HepG2 (cell line): Measurements from ENCODE around the gene FXYD6. TPM values are rescaled to one million over a fixed set of nuclear protein-coding genes. Genes with fewer than 3 reads are reported as not detected.

ENCODE experiments used
- ATAC-seq: fragments of 200-7000 bp; cut with Tn5 transposase; 3 replicates; pipeline ENCODE4 v1.9.1; 2020; ENCODE audit warnings: mild to moderate bottlenecking, moderate library complexity
- BruUV-seq: library from RNA; stranded (reverse); fragments of 400-500 nt; replicated peaks from 2 replicates; lab custom pipeline; 2021; lab: Mats Ljungman, UMichigan
- CTCF ChIA-PET: fragments of 300-600 bp; formaldehyde crosslinking; extraction: SDS; loops from one replicate; lab custom pipeline; 2021; ENCODE audit warnings: low total read pairs, inconsistent platforms, low intra/inter-chr PET ratio; lab: Yijun Ruan, JAX
- POLR2A ChIA-PET: fragments of 350-600 bp; sonication (Branson Sonifier 250); formaldehyde crosslinking; loops from one replicate; lab custom pipeline; 2020; ENCODE audit warnings: antibody characterized with exemption, inconsistent platforms; lab: Yijun Ruan, JAX
- DNase-seq: peaks from one replicate; pipeline ENCODE4 v3.0.0-alpha.2; 2015; ENCODE audit warnings: low spot score
- FAIRE-seq: peaks from 3 replicates; lab custom pipeline; 2011; peaks lifted over from hg19 to GRCh38; lab: Jason Lieb, UNC
- H2AFZ ChIP-seq: one replicate; pipeline ENCODE4 v1.6.1; 2011; ENCODE audit warnings: low read length, inconsistent platforms
- H3K27ac ChIP-seq: fragments of 300-600 bp; 3 replicates; pipeline ENCODE4 v1.8.0; 2011; ENCODE audit warnings: mixed run types, mild to moderate bottlenecking, mixed read lengths, low read length, inconsistent platforms; ENCODE audit not compliant: insufficient read depth; ENCODE audit errors: extremely low read length
- H3K27me3 ChIP-seq, 2 experiments: fragments of 200-600 bp in 1 of 2; 2 replicates in 1 of 2; 3 replicates in 1 of 2; pipeline versions ENCODE4 v1.6.0 to v1.8.0; 2011; ENCODE audit warnings: low read length in 2 of 2, mild to moderate bottlenecking in 2 of 2, moderate library complexity in 2 of 2, inconsistent platforms in 1 of 2; ENCODE audit not compliant: insufficient read depth in 2 of 2, control insufficient read depth in 1 of 2
- H3K36me3 ChIP-seq, 2 experiments: fragments of 200-600 bp in 1 of 2; replicated peaks in 1 of 2; 2 replicates in 1 of 2; 3 replicates in 1 of 2; pipeline versions ENCODE4 v1.5.1 to v1.8.0; 2011; ENCODE audit warnings: low read length in 2 of 2, inconsistent platforms in 1 of 2; ENCODE audit not compliant: insufficient read depth in 2 of 2, control insufficient read depth in 1 of 2
- H3K4me1 ChIP-seq: 2 replicates; pipeline ENCODE4 v1.5.1; 2012; ENCODE audit warnings: low read length, inconsistent platforms; ENCODE audit not compliant: insufficient read depth
- H3K4me2 ChIP-seq: 2 replicates; pipeline ENCODE4 v1.6.0; 2011; ENCODE audit warnings: low read depth, low read length, inconsistent platforms
- H3K4me3 ChIP-seq, 3 experiments: fragments of 200-600 bp in 1 of 3; sonication (generic), shearing (Covaris generic) in 1 of 3; replicated peaks in 1 of 3; 2 replicates each; pipeline ENCODE4 v1.5.1; 2011 to 2016; ENCODE audit warnings: low read length in 3 of 3, inconsistent platforms in 2 of 3, low read depth in 2 of 3, mild to moderate bottlenecking in 2 of 3, control low read depth in 1 of 3, mixed read lengths in 1 of 3; ENCODE audit not compliant: insufficient read depth in 1 of 3
- H3K79me2 ChIP-seq: one replicate; pipeline ENCODE4 v1.6.1; 2011; ENCODE audit warnings: low read length, inconsistent platforms; ENCODE audit not compliant: insufficient read depth
- H3K9ac ChIP-seq: 2 replicates; pipeline ENCODE4 v1.6.0; 2011; ENCODE audit warnings: mild to moderate bottlenecking, low read depth, low read length, inconsistent platforms; ENCODE audit not compliant: insufficient read depth
- H3K9me3 ChIP-seq: 2 replicates; pipeline ENCODE4 v1.5.1; 2012; ENCODE audit warnings: mild to moderate bottlenecking, low read length
- H4K20me1 ChIP-seq: 2 replicates; pipeline ENCODE4 v1.6.0; 2011; ENCODE audit warnings: inconsistent platforms, mild to moderate bottlenecking, low read length, moderate library complexity; ENCODE audit not compliant: insufficient read depth
- ARID5B ChIP-seq: IDR thresholded peaks from 2 replicates; pipeline ENCODE4 v1.4.0; 2020; ENCODE audit warnings: mild to moderate bottlenecking, missing genetic modification reagents
- ARNTL ChIP-seq: sonication (generic); formaldehyde crosslinking; IDR thresholded peaks from 2 replicates; pipeline ENCODE4 v1.4.0; 2020; ENCODE audit warnings: mild to moderate bottlenecking, missing genetic modification reagents
- ETV6 ChIP-seq: sonication (generic); formaldehyde crosslinking; conservative IDR thresholded peaks from 2 replicates; pipeline ENCODE4 v1.4.0; 2020; ENCODE audit warnings: missing genetic modification reagents
- HDAC1 ChIP-seq: sonication (generic); formaldehyde crosslinking; IDR thresholded peaks from 2 replicates; pipeline ENCODE4 v1.5.1; 2020; ENCODE audit warnings: mild to moderate bottlenecking, missing genetic modification reagents
- MIXL1 ChIP-seq: IDR thresholded peaks from 2 replicates; pipeline ENCODE4 v1.6.1; 2016
- NFYB ChIP-seq: sonication (generic); formaldehyde crosslinking; IDR thresholded peaks from 2 replicates; pipeline ENCODE4 v1.4.0; 2020; ENCODE audit warnings: missing genetic modification reagents
- PHB2 ChIP-seq: fragments of 450-650 bp; IDR thresholded peaks from 2 replicates; pipeline ENCODE4 v1.6.1; 2018; ENCODE audit not compliant: partially characterized antibody
- SP1 ChIP-seq, 2 experiments: fragments of 450-650 bp in 1 of 2; sonication (generic) in 1 of 2; formaldehyde crosslinking in 1 of 2; IDR thresholded peaks; 2 replicates each; pipeline versions ENCODE4 v1.4.0 to v1.6.1; 2016 to 2020; ENCODE audit warnings: missing genetic modification reagents in 1 of 2
- SRSF1 ChIP-seq: fragments of 200-400 bp; formaldehyde crosslinking; optimal IDR thresholded peaks from 2 replicates; pipeline ENCODE3; 2017; ENCODE audit warnings: mild to moderate bottlenecking, low read depth, low read length, moderate library complexity
- SSRP1 ChIP-seq: IDR thresholded peaks from 2 replicates; pipeline ENCODE4 v1.6.1; 2016; ENCODE audit warnings: control low read depth
- ZNF207 ChIP-seq: fragments of 450-650 bp; IDR thresholded peaks from 2 replicates; pipeline ENCODE4 v1.6.1; 2016; ENCODE audit warnings: antibody characterized with exemption, borderline replicate concordance
- ZNF232 ChIP-seq: sonication (generic); formaldehyde crosslinking; IDR thresholded peaks from 2 replicates; pipeline ENCODE4 v1.4.0; 2020; ENCODE audit warnings: missing genetic modification reagents, borderline replicate concordance
- WGBS: methylation state at CpG from one replicate; pipeline ENCODE4 v1.1.6; 2017; ENCODE audit warnings: low lambda C conversion rate; 5-methylcytosine and 5-hydroxymethylcytosine counted together
- in situ Hi-C: cut with HindIII; loops from 2 replicates; pipeline ENCODE4 v1.10.0; 2017; ENCODE audit warnings: low pct_unique_long_range_greater_than_20kb; ENCODE audit not compliant: extremely low pct_ligation_motif_present
- intact Hi-C: fragments of 100-400 bp; cut with micrococcal nuclease; formaldehyde crosslinking; loops from one replicate; pipeline ENCODE4 v1.10.0; 2022; ENCODE audit not compliant: unreplicated experiment
- polyA plus RNA-seq, 8 experiments: library from polyadenylated mRNA; depleted of rRNA in 3 of 8; stranded (reverse) in 7 of 8; unstranded in 1 of 8; fragments of >200 nt; fragmentation: Illumina TruSeq in 4 of 8; extraction: Trizol in 4 of 8; gene quantifications; 2 replicates each; pipeline versions ENCODE4 v1.2.1 to v1.2.3, GENCODE V29; 2011 to 2016; ENCODE audit warnings: low read depth in 4 of 8, missing spikeins in 1 of 8, mixed read lengths in 1 of 8; ENCODE audit not compliant: insufficient read depth in 1 of 8
- total RNA-seq, 5 experiments: library from RNA; depleted of rRNA; stranded (reverse); fragments of >200 nt; fragmentation: Illumina TruSeq; extraction: Trizol; gene quantifications; 2 replicates each; pipeline ENCODE4 v1.2.3, GENCODE V29; 2016; ENCODE audit warnings: low read depth in 1 of 5
- TF ChIP-seq, protein P1 (sequence below), 2 experiments: sonication (generic) in 1 of 2; formaldehyde crosslinking in 1 of 2; IDR thresholded peaks; 2 replicates each; pipeline versions ENCODE4 v1.5.1 to v1.6.1; 2011 to 2020; ENCODE audit warnings: borderline replicate concordance in 1 of 2, low read depth in 1 of 2, low read length in 1 of 2, mild to moderate bottlenecking in 1 of 2, missing genetic modification reagents in 1 of 2, moderate library complexity in 1 of 2

FXYD6 gene
- total and polyA plus RNA-seq, 2 of the 13 experiments (the other 11 are each of a cell fraction or from before 2014, with no cell fraction given) = not detected

DNA sequence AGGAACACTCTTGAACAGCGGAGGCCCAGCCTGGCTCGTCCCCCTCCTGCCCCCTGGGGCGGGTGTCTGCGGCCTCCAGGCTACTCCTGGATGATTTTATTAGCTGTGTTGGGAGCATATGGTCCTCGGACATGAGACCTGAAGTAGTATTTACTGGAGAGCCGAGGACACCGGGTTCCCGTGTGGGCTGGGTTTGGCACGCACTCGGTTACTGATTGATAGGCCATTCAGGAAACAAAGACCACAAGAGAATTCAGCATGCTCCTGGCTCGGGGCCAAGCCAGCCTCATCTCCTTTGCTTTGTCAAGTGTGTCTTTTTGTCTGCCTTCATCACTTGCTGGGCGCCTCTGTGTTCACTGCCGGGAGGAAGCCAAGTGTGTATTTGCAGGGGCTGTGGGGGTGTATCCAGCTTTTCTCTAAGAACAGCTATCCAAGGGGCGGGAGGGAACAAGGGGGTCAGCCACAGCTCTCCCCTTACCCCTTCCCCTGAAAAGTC is 61.6 kb downstream of the FXYD6 start (continued):
- TF ChIP-seq SRSF1 = no peak

- H3K36me3 ChIP-seq = no peaks in the 10 kb centered on the region
- H3K4me1 ChIP-seq = peaks cover 52% of the 10 kb centered on the region
- peak overlapping the region; percentile 90 for H3K4me2 ChIP-seq
- no TSS peak for BruUV-seq
- no peaks in the 10 kb centered on the region for H3K9me3 ChIP-seq
- intact Hi-C loops = no loop called here
- FAIRE-seq (no peak), DNase-seq (no peak), ATAC-seq (no peak)
- H4K20me1 ChIP-seq = peaks cover 3% of the 10 kb centered on the region; the same call in 1 of the 2 replicates
- H3K79me2 ChIP-seq = no peaks in the 10 kb centered on the region
- POLR2A ChIA-PET = interaction anchor here (2.2 kb wide), 1 partner anchor 10 kb away, joined by 10 read pairs; the partner anchor contains the start of gene FXYD2
- 47% methylated on average over 6 of the region's 7 CpGs for WGBS
- no peak overlapping the region for H2AFZ ChIP-seq
- H3K9ac ChIP-seq = peak overlapping the region; percentile 34
- CTCF ChIA-PET = no interaction called here
- H3K27me3 ChIP-seq = peaks cover 0 to 5% of the 10 kb centered on the region in 2 experiments; a peak in 1 of 5 replicates
- no peak overlapping the region for H3K27ac ChIP-seq
- peak overlapping the region in 2 of 3 experiments; percentile 19 to 61; a peak in 3 of 6 replicates for H3K4me3 ChIP-seq
- in situ Hi-C loops = no loop called here
- no peak for TF ChIP-seq MIXL1 (CRISPR knock-in tag)
- TF ChIP-seq PHB2 = no peak
- TF ChIP-seq ARID5B (CRISPR knock-in tag) = no peak
- TF ChIP-seq ETV6 (CRISPR knock-in tag) = no peak
- no peak for TF ChIP-seq SSRP1 (CRISPR knock-in tag)
- TF ChIP-seq ZNF232 (CRISPR knock-in tag) = no peak
- TF ChIP-seq, protein P1, sequence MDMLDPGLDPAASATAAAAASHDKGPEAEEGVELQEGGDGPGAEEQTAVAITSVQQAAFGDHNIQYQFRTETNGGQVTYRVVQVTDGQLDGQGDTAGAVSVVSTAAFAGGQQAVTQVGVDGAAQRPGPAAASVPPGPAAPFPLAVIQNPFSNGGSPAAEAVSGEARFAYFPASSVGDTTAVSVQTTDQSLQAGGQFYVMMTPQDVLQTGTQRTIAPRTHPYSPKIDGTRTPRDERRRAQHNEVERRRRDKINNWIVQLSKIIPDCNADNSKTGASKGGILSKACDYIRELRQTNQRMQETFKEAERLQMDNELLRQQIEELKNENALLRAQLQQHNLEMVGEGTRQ (IDR thresholded peaks at IDR 0.05; ENCODE audit: low read depth, low read length) = peak; percentile 46
- TF ChIP-seq, protein P1 (CRISPR knock-in tag; IDR thresholded peaks at IDR 0.05; ENCODE audit: borderline replicate concordance) = peak; percentile 61; the same call in 1 of the 2 replicates
- TF ChIP-seq NFYB (CRISPR knock-in tag) = no peak
- 0 out of 2 replicates have a peak, but pooled peaks have one; percentile 3 for TF ChIP-seq HDAC1 (CRISPR knock-in tag)
- no peak for TF ChIP-seq ZNF207
- no peak for TF ChIP-seq SP1 (IDR thresholded peaks at IDR 0.05)
- no peak for TF ChIP-seq SP1 (CRISPR knock-in tag; IDR thresholded peaks at IDR 0.05)
- 0 out of 2 replicates have a peak, but pooled peaks have one; percentile 39 for TF ChIP-seq ARNTL (CRISPR knock-in tag)
Measured at GRCh38 chr11:117814204-117814765, 62.2 kb downstream of the FXYD6 start.
